Measurements from ENCODE around the gene TCFL5. TPM values are rescaled to one million over a fixed set of nuclear protein-coding genes. Genes with fewer than 3 reads are reported as not detected.

Gene TCFL5
- total and polyA plus RNA-seq, 2 donors, result 10.9 to 13.0 TPM

GRCh38 chr20:62824476-62825332 lies 36.9 kb downstream of the TCFL5 start:
- peak in 4 of 9 donors; percentile 42 to 81 (median 70) for DNase-seq (ENCODE audit: low read depth in 6 of 9, low spot score in 9 of 9)
- no peak overlapping the region for H3K27ac ChIP-seq (ENCODE audit: low read depth in 1 of 2, low read length in 1 of 2)
- no peaks in the 10 kb centered on the region for H3K36me3 ChIP-seq (ENCODE audit: control insufficient read depth in 2 of 2, insufficient read depth in 2 of 2, low read length in 1 of 2)
- H3K9me3 ChIP-seq (ENCODE audit: control insufficient read depth in 2 of 2, insufficient read depth in 1 of 2, low read length in 1 of 2), result no peaks in the 10 kb centered on the region
- WGBS, result 36% methylated on average over 33 of the region's 36 CpGs
- H3K4me3 ChIP-seq (ENCODE audit: low read length in 2 of 2), result peak overlapping the region; percentile 11 to 25
- peaks cover 7 to 22% of the 10 kb centered on the region in 2 donors for H3K4me1 ChIP-seq (ENCODE audit: control insufficient read depth in 2 of 2, insufficient read depth in 2 of 2, low read length in 2 of 2)
- H3K27me3 ChIP-seq (ENCODE audit: control insufficient read depth in 2 of 2, insufficient read depth in 1 of 2, low read length in 1 of 2), result peaks cover 0 to 18% of the 10 kb centered on the region in 2 donors

- DNase-seq (ENCODE audit: low read depth in 6 of 9, low spot score in 9 of 9), result no peak
- no peak overlapping the region for H3K4me3 ChIP-seq (ENCODE audit: low read length in 2 of 2)
- 96% methylated on average over 38 of the region's 38 CpGs for WGBS
Measured at GRCh38 chr20:62823688-62824475, 37.7 kb downstream of the TCFL5 start.

DNA sequence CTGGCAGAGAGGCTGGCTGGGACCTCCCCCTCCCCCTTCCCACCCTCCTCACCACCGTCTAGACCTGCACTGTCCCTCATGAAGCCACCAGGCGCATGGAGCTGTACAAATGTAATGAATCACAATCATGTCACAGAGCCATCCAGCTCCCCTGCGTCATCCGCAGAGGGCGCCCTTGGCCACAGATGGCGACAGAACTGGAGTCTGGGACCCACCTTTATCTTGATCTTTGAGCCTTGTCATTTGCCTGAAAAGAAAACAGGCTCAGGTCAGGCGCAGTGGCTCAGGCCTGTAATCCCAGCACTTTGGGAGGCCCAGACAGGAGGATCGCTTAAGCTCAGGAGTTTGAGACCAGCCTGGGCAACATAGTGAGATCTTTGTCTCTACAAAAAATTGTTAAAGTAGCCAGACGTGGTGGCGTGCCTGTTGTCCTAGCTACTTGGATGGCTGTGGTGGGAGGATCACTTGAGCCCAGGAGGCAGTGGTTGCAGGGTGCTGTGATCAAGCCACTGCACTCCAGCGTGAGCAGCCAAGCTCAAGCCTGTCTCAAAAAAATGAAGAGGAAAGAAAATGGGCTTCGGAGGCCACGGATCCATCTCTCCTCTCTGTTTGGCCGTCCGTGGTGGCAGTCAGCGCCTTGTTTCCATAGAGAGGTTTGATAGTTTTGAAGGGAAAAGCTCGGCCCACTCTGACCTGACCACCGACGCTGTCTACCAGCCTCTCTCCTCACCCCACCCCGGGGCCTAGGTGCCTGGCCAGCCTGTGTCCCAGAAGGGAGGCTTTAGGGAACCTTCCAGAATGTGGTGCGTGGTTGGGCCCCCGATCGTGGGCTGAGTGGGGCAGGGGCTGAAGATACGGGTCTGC lies 38.6 kb downstream of the TCFL5 start:
- Histone ChIP-seq H3K4me3 (ENCODE audit: low read length in 2 of 2) (no peak overlapping the region), H3K27ac (ENCODE audit: low read depth in 1 of 2, low read length in 1 of 2) (no peak overlapping the region), H3K36me3 (ENCODE audit: control insufficient read depth in 2 of 2, insufficient read depth in 2 of 2, low read length in 1 of 2) (no peaks in the 10 kb centered on the region), H3K9me3 (ENCODE audit: control insufficient read depth in 2 of 2, insufficient read depth in 1 of 2, low read length in 1 of 2) (no peaks in the 10 kb centered on the region), H3K4me1 (ENCODE audit: control insufficient read depth in 2 of 2, insufficient read depth in 2 of 2, low read length in 2 of 2) (peaks cover 7 to 32% of the 10 kb centered on the region in 2 donors), H3K27me3 (ENCODE audit: control insufficient read depth in 2 of 2, insufficient read depth in 1 of 2, low read length in 1 of 2) (peaks cover 16 to 35% of the 10 kb centered on the region in 2 donors)
- 81% methylated on average over 24 of the region's 24 CpGs for WGBS
- DNase-seq (ENCODE audit: low read depth in 6 of 9, low spot score in 9 of 9), result peak in 4 of 9 donors; percentile 41 to 74 (median 56)

More at GRCh38 chr20:62823688-62824475, 37.7 kb downstream of the TCFL5 start:
- Histone ChIP-seq H3K27me3 (ENCODE audit: control insufficient read depth in 2 of 2, insufficient read depth in 1 of 2, low read length in 1 of 2) (peaks cover 7 to 26% of the 10 kb centered on the region in 2 donors), H3K36me3 (ENCODE audit: control insufficient read depth in 2 of 2, insufficient read depth in 2 of 2, low read length in 1 of 2) (no peaks in the 10 kb centered on the region), H3K4me1 (ENCODE audit: control insufficient read depth in 2 of 2, insufficient read depth in 2 of 2, low read length in 2 of 2) (peaks cover 7 to 26% of the 10 kb centered on the region in 2 donors), H3K27ac (ENCODE audit: low read depth in 1 of 2, low read length in 1 of 2) (no peak overlapping the region), H3K9me3 (ENCODE audit: control insufficient read depth in 2 of 2, insufficient read depth in 1 of 2, low read length in 1 of 2) (no peaks in the 10 kb centered on the region)

- Histone ChIP-seq H3K9me3 (ENCODE audit: control insufficient read depth in 2 of 2, insufficient read depth in 1 of 2, low read length in 1 of 2) (no peaks in the 10 kb centered on the region), H3K27ac (ENCODE audit: low read depth in 1 of 2, low read length in 1 of 2) (no peak overlapping the region), H3K36me3 (ENCODE audit: control insufficient read depth in 2 of 2, insufficient read depth in 2 of 2, low read length in 1 of 2) (no peaks in the 10 kb centered on the region), H3K4me3 (ENCODE audit: low read length in 2 of 2) (no peak overlapping the region), H3K27me3 (ENCODE audit: control insufficient read depth in 2 of 2, insufficient read depth in 1 of 2, low read length in 1 of 2) (peaks cover 23 to 42% of the 10 kb centered on the region in 2 donors), H3K4me1 (ENCODE audit: control insufficient read depth in 2 of 2, insufficient read depth in 2 of 2, low read length in 2 of 2) (peaks cover 7 to 38% of the 10 kb centered on the region in 2 donors)
- 82% methylated on average over 7 of the region's 7 CpGs for WGBS
- DNase-seq (ENCODE audit: low read depth in 6 of 9, low spot score in 9 of 9), result no peak
Measured at GRCh38 chr20:62822239-62822787, 39.3 kb downstream of the TCFL5 start.

GRCh38 chr20:62821726-62822210 lies 39.9 kb downstream of the TCFL5 start:
- 95% methylated on average over 12 of the region's 12 CpGs for WGBS
- no peaks in the 10 kb centered on the region for H3K9me3 ChIP-seq (ENCODE audit: control insufficient read depth in 2 of 2, insufficient read depth in 1 of 2, low read length in 1 of 2)
- DNase-seq (ENCODE audit: low read depth in 6 of 9, low spot score in 9 of 9), result no peak
- H3K27me3 ChIP-seq (ENCODE audit: control insufficient read depth in 2 of 2, insufficient read depth in 1 of 2, low read length in 1 of 2), result peaks cover 29 to 45% of the 10 kb centered on the region in 2 donors
- H3K27ac ChIP-seq (ENCODE audit: low read depth in 1 of 2, low read length in 1 of 2), result no peak overlapping the region
- H3K4me3 ChIP-seq (ENCODE audit: low read length in 2 of 2), result no peak overlapping the region
- H3K36me3 ChIP-seq (ENCODE audit: control insufficient read depth in 2 of 2, insufficient read depth in 2 of 2, low read length in 1 of 2), result no peaks in the 10 kb centered on the region
- H3K4me1 ChIP-seq (ENCODE audit: control insufficient read depth in 2 of 2, insufficient read depth in 2 of 2, low read length in 2 of 2), result peaks cover 7 to 38% of the 10 kb centered on the region in 2 donors

GRCh38 chr20:62820962-62821725 lies 40.5 kb downstream of the TCFL5 start:
- peaks cover 9 to 42% of the 10 kb centered on the region in 2 donors for H3K4me1 ChIP-seq (ENCODE audit: control insufficient read depth in 2 of 2, insufficient read depth in 2 of 2, low read length in 2 of 2)
- WGBS, result 95% methylated on average over 19 of the region's 19 CpGs
- H3K4me3 ChIP-seq (ENCODE audit: low read length in 2 of 2), result no peak overlapping the region
- H3K36me3 ChIP-seq (ENCODE audit: control insufficient read depth in 2 of 2, insufficient read depth in 2 of 2, low read length in 1 of 2), result no peaks in the 10 kb centered on the region
- no peak overlapping the region for H3K27ac ChIP-seq (ENCODE audit: low read depth in 1 of 2, low read length in 1 of 2)
- no peak for DNase-seq (ENCODE audit: low read depth in 6 of 9, low spot score in 9 of 9)
- peaks cover 34 to 51% of the 10 kb centered on the region in 2 donors for H3K27me3 ChIP-seq (ENCODE audit: control insufficient read depth in 2 of 2, insufficient read depth in 1 of 2, low read length in 1 of 2)
- no peaks in the 10 kb centered on the region for H3K9me3 ChIP-seq (ENCODE audit: control insufficient read depth in 2 of 2, insufficient read depth in 1 of 2, low read length in 1 of 2)

DNA sequence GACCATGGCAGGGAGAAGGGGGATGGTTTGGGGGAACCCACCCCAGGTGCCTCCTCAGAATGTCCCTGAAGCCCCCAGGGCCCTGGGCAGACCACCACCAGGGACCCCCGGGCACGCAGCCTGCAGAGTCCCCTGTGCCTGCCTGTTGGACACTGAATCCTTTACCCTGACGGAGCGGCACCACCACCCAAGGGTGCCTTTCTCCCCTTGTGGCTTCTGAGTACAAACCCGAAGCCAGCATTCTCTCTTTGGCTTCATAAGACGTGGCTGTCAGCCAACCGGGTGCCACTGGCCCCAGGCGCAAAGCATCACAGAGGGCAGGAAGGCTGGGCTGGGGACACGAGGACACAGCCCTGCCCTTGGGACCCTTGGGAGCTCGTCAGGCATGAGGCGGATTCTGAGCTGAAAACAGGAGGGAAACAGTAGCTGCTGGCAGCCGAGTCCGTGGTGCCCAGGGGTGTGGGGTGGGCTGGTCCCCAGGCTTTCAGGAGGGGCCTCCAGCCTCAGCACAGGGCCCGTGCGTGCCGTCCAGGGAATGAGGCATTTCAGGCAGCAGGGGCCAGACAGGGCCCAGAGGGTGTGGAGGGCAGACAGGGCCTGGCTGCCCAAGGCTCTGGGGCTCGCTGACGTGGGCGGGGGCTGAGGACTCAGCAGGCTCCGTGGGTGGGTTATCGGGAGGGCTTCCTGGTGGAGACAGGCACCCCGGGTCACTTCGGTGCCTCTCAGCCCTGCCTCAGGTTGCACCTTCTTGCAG lies 41.2 kb downstream of the TCFL5 start:
- H3K36me3 ChIP-seq (ENCODE audit: control insufficient read depth in 2 of 2, insufficient read depth in 2 of 2, low read length in 1 of 2), result no peaks in the 10 kb centered on the region
- H3K9me3 ChIP-seq (ENCODE audit: control insufficient read depth in 2 of 2, insufficient read depth in 1 of 2, low read length in 1 of 2), result no peaks in the 10 kb centered on the region
- H3K27me3 ChIP-seq (ENCODE audit: control insufficient read depth in 2 of 2, insufficient read depth in 1 of 2, low read length in 1 of 2), result peaks cover 40 to 59% of the 10 kb centered on the region in 2 donors
- no peak overlapping the region for H3K27ac ChIP-seq (ENCODE audit: low read depth in 1 of 2, low read length in 1 of 2)
- no peak overlapping the region for H3K4me3 ChIP-seq (ENCODE audit: low read length in 2 of 2)
- 92% methylated on average over 23 of the region's 23 CpGs for WGBS
- no peak for DNase-seq (ENCODE audit: low read depth in 6 of 9, low spot score in 9 of 9)
- peaks cover 6 to 43% of the 10 kb centered on the region in 2 donors for H3K4me1 ChIP-seq (ENCODE audit: control insufficient read depth in 2 of 2, insufficient read depth in 2 of 2, low read length in 2 of 2)

Measured in thymus (tissue), 11 donors.